Gastroesophageal sphincter (tissue), 3 donors: Measurements from ENCODE around the gene RIPPLY3.

Experiments
- POLR2A ChIP-seq, 2 donors: fragments of 450-650 bp; IDR thresholded peaks; one replicate each; pipeline ENCODE4 v1.6.1; 2017; ENCODE audit warnings: antibody characterized with exemption in 2 of 2, mild to moderate bottlenecking in 2 of 2, moderate library complexity in 1 of 2
- POLR2AphosphoS5 ChIP-seq: sonication (generic); formaldehyde crosslinking; IDR thresholded peaks from one replicate; pipeline ENCODE4 v1.6.1; 2017; ENCODE audit warnings: antibody characterized with exemption
- TF ChIP-seq, protein P1 (sequence below), 4 experiments: fragments of 200-600 bp in 2 of 4; fragments of 450-650 bp in 2 of 4; sonication (generic) in 1 of 4; IDR thresholded peaks; one replicate each; pipeline ENCODE4 v1.5.1; 2017 to 2019; ENCODE audit warnings: antibody characterized with exemption in 4 of 4, mild to moderate bottlenecking in 2 of 4, moderate library complexity in 2 of 4

DNA sequence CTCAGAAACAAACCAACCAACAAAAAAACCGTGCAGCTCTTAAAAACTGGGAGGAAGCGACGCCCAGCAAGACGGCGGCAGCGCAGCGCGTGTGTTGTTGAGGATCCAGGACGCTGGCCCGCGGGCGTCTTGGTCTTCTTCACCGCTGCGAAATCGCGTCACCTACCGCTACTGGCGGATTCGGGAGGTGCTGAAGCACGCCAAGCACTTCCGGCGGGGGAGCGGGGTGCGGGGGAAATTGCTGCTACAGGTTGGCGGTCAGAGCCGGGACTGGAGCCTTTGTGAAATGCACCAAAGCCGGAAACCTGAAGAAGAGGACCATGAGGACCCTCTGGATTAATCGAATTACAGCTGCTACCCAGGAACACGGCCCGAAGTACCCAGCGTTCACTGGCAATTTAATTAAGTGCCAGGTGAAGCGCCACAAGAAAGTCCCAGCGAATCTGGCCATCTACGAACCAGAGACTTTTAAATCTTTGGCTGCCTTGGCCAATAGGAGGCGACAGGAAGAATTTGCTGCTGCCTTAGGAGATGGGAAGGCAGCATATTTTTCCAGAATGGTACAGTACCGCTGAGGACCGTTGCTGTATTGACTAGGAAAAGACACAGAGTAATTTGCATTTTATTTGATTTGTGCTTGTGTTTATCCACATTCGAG is 11.9 kb upstream of the RIPPLY3 start:
- TF ChIP-seq, protein P1, sequence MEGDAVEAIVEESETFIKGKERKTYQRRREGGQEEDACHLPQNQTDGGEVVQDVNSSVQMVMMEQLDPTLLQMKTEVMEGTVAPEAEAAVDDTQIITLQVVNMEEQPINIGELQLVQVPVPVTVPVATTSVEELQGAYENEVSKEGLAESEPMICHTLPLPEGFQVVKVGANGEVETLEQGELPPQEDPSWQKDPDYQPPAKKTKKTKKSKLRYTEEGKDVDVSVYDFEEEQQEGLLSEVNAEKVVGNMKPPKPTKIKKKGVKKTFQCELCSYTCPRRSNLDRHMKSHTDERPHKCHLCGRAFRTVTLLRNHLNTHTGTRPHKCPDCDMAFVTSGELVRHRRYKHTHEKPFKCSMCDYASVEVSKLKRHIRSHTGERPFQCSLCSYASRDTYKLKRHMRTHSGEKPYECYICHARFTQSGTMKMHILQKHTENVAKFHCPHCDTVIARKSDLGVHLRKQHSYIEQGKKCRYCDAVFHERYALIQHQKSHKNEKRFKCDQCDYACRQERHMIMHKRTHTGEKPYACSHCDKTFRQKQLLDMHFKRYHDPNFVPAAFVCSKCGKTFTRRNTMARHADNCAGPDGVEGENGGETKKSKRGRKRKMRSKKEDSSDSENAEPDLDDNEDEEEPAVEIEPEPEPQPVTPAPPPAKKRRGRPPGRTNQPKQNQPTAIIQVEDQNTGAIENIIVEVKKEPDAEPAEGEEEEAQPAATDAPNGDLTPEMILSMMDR (IDR thresholded peaks at IDR 0.05) = no peak
- no peak for TF ChIP-seq POLR2AphosphoS5
- TF ChIP-seq POLR2A (IDR thresholded peaks at IDR 0.05) = no peak
